ENCODE measurements around the gene MIS18A. TPM values are rescaled to one million over a fixed set of nuclear protein-coding genes. Genes with fewer than 3 reads are reported as not detected.

MIS18A gene, protein sequence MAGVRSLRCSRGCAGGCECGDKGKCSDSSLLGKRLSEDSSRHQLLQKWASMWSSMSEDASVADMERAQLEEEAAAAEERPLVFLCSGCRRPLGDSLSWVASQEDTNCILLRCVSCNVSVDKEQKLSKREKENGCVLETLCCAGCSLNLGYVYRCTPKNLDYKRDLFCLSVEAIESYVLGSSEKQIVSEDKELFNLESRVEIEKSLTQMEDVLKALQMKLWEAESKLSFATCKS
- 10 to 100 TPM; 19.7 to 20.3 TPM for total RNA-seq

DNA sequence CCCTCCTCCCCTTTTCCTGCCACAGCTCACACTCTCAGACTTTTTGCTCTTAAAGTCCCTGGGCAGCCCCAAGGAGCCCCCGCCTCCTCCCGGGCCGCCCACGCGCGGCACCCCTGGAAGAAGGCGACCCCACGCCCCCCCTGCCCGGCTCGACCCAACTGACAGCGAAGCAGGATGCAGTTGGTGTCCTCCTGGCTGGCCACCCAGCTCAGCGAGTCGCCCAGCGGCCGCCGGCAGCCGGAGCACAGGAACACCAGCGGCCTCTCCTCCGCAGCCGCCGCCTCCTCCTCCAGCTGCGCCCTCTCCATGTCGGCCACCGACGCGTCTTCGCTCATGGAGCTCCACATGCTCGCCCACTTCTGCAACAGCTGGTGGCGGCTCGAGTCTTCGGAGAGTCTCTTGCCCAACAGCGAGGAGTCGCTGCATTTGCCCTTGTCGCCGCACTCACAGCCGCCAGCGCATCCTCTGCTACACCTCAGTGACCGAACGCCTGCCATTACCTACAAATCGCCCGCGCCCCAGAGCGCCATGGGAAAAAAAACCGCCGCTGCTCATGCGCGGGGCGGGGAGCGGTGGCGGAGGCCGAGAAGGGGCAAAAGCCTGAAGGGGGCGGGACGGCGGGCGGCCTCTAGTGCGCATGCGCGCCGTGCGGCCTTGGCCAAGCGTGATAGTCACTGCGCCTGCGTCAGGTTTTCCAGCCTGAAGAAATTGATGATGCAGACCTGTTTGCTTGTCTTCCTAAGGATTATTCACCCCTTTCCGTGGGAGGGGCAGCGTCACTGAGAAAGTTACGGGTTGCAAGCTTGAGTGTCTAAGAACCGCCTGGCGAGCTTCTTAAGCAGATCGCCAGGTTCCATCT lies at the start of gene MIS18A:
Gene MIS18A, minus strand, starts transcription at position 532 of the 859 bp plus-strand sequence. Its CDS starts 35 bp downstream, at position 497.
- POLR2A ChIA-PET, result interaction anchor here (1.0 to 1.8 kb wide), 3 partner anchors 38 to 619 kb away, joined by 3 to 8 read pairs (median 3); partner anchors contain the start of gene URB1
- Mint-ChIP-seq H3K27ac (peak within 1 kb of the TSS; percentile 85), H3K9me3 (no peaks in the 10 kb centered on the region), H3K4me1 (peaks cover 36% of the 10 kb centered on the region), H3K36me3 (ENCODE audit: low read depth) (peaks cover 10% of the 10 kb centered on the region), H3K4me3 (peak within 1 kb of the TSS; percentile 100), H3K27me3 (no peaks in the 10 kb centered on the region)
- DNase-seq, result peak; percentile 97
- CTCF ChIA-PET, result interaction anchor here (0.6 to 1.4 kb wide), 3 partner anchors 21 to 1361 kb away, joined by 3 to 6 read pairs (median 4); no protein-coding TSS in a partner anchor

GRCh38 chr21:32328595-32328994 lies 49.7 kb upstream of the MIS18A start:
- POLR2A ChIA-PET, result no interaction called here
- Mint-ChIP-seq H3K4me3 (no peak overlapping the region), H3K27ac (no peak overlapping the region), H3K4me1 (peaks cover 1% of the 10 kb centered on the region), H3K27me3 (no peaks in the 10 kb centered on the region), H3K9me3 (no peaks in the 10 kb centered on the region), H3K36me3 (ENCODE audit: low read depth) (peaks cover 74% of the 10 kb centered on the region)
- DNase-seq, result no peak
- CTCF ChIA-PET, result no interaction called here

GRCh38 chr21:32325706-32326105 lies 46.9 kb upstream of the MIS18A start:
- H3K36me3 Mint-ChIP-seq (ENCODE audit: low read depth), result peaks cover 63% of the 10 kb centered on the region
- H3K27me3 Mint-ChIP-seq, result no peaks in the 10 kb centered on the region
- H3K9me3 Mint-ChIP-seq, result no peaks in the 10 kb centered on the region
- H3K4me3 Mint-ChIP-seq, result no peak overlapping the region
- POLR2A ChIA-PET, result no interaction called here
- CTCF ChIA-PET, result no interaction called here
- no peaks in the 10 kb centered on the region for H3K4me1 Mint-ChIP-seq
- no peak for DNase-seq
- no peak overlapping the region for H3K27ac Mint-ChIP-seq

- Mint-ChIP-seq H3K4me3 (no peak overlapping the region), H3K36me3 (ENCODE audit: low read depth) (peaks cover 55% of the 10 kb centered on the region), H3K9me3 (no peaks in the 10 kb centered on the region), H3K27me3 (no peaks in the 10 kb centered on the region), H3K27ac (no peak overlapping the region), H3K4me1 (no peaks in the 10 kb centered on the region)
- ChIA-PET POLR2A (no interaction called here), CTCF (no interaction called here)
- DNase-seq, result no peak
Observed at GRCh38 chr21:32322676-32323075, 43.8 kb upstream of the MIS18A start.

DNA sequence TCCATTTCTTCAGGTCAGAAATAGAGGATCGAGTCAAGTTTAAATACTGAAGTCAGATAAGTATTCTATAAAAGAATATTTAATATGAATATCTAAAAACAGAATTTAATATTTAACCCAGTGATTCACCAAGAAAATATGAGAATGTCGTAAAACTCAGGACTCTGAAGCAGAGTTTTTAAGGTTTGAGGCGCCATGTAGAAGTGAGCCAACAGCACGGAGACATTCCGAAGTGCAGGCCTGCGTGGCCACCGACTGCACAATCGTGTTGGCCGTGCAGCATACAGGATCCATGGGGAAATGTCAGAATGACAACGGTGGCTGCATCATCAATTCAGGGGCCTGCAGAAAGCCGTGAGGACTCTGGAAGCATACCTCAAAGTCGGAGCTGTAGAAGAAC lies 43.3 kb upstream of the MIS18A start:
- Mint-ChIP-seq H3K27me3 (no peaks in the 10 kb centered on the region), H3K9me3 (no peaks in the 10 kb centered on the region), H3K27ac (no peak overlapping the region), H3K4me1 (no peaks in the 10 kb centered on the region), H3K36me3 (ENCODE audit: low read depth) (peaks cover 52% of the 10 kb centered on the region), H3K4me3 (no peak overlapping the region)
- CTCF ChIA-PET, result no interaction called here
- no peak for DNase-seq
- POLR2A ChIA-PET, result no interaction called here

GRCh38 chr21:32321480-32321879 lies 42.6 kb upstream of the MIS18A start:
- no peak overlapping the region for H3K4me3 Mint-ChIP-seq
- DNase-seq, result no peak
- CTCF ChIA-PET, result no interaction called here
- H3K4me1 Mint-ChIP-seq, result no peaks in the 10 kb centered on the region
- POLR2A ChIA-PET, result no interaction called here
- peaks cover 47% of the 10 kb centered on the region for H3K36me3 Mint-ChIP-seq (ENCODE audit: low read depth)
- no peaks in the 10 kb centered on the region for H3K27me3 Mint-ChIP-seq
- H3K9me3 Mint-ChIP-seq, result no peaks in the 10 kb centered on the region
- H3K27ac Mint-ChIP-seq, result no peak overlapping the region

DNA sequence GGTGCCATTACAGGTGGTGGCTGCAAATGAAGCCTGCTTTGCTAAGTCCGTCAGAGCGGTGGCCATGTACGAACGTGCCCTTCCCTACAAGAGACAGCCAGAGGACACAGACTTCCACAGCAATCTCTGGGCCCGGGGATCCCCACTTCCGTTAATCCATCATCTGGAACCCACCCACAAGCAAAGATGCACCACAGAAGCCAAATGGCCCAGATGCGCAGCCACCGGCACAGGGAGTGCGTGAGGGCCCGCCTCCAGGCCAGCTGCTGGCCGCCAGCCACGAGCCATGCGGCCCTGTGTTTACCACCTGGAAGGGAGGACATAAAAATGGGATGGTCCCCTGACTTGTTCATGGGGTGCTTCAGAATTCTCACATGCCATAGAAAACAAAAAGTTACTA lies 41.9 kb upstream of the MIS18A start:
- H3K4me1 Mint-ChIP-seq, result no peaks in the 10 kb centered on the region
- POLR2A ChIA-PET, result no interaction called here
- no peaks in the 10 kb centered on the region for H3K27me3 Mint-ChIP-seq
- CTCF ChIA-PET, result no interaction called here
- DNase-seq, result no peak
- no peak overlapping the region for H3K4me3 Mint-ChIP-seq
- H3K27ac Mint-ChIP-seq, result no peak overlapping the region
- H3K36me3 Mint-ChIP-seq (ENCODE audit: low read depth), result peaks cover 42% of the 10 kb centered on the region
- no peaks in the 10 kb centered on the region for H3K9me3 Mint-ChIP-seq

DNA sequence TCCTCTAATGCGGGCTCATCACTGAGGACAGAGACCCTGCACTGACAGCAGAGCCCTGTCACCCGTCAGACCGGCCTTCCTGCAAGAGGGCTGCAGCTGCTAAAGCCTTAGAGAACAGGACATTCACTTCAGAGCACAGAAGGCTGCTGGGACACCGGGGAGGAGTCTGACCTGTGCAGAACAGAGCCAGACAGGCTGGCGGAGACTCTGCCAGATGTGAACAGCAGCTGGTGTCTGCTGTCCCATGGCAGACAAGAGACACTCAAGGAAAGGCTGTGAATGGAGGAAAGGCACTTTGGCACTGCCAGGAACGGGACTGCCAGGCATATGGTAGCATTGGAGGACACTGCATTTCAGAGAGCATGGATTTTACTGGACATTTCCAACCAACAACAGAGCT lies 41.2 kb upstream of the MIS18A start:
- no peaks in the 10 kb centered on the region for H3K27me3 Mint-ChIP-seq
- ChIA-PET POLR2A (no interaction called here), CTCF (no interaction called here)
- H3K27ac Mint-ChIP-seq, result no peak overlapping the region
- no peak overlapping the region for H3K4me3 Mint-ChIP-seq
- no peaks in the 10 kb centered on the region for H3K4me1 Mint-ChIP-seq
- no peaks in the 10 kb centered on the region for H3K9me3 Mint-ChIP-seq
- no peak for DNase-seq
- H3K36me3 Mint-ChIP-seq (ENCODE audit: low read depth), result peaks cover 37% of the 10 kb centered on the region

DNA sequence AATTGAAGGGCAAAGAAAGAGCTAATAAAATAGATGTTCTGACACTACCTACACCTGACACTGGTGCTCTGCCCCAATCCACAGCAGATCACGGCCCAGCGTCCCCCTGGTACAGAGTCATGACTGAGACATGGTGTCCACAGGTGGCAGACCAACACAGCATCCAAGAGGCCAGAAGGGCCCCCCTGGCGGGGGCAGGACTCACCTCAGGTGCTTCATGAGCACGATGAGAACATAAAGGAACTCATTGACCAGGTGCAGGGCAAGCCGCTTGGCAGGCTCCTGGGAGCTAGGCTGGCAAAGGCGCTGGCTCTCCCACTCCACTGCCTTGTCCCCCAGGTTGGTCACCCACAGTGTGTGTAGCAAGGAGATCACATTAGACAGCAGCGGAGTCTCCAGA lies 40.2 kb upstream of the MIS18A start:
- ChIA-PET CTCF (no interaction called here), POLR2A (interaction anchor here (1.1 kb wide), 1 partner anchor 11 kb away, joined by 4 read pairs; no protein-coding TSS in a partner anchor)
- H3K27me3 Mint-ChIP-seq, result no peaks in the 10 kb centered on the region
- H3K4me3 Mint-ChIP-seq, result no peak overlapping the region
- H3K4me1 Mint-ChIP-seq, result no peaks in the 10 kb centered on the region
- peaks cover 28% of the 10 kb centered on the region for H3K36me3 Mint-ChIP-seq (ENCODE audit: low read depth)
- no peaks in the 10 kb centered on the region for H3K9me3 Mint-ChIP-seq
- DNase-seq, result no peak
- no peak overlapping the region for H3K27ac Mint-ChIP-seq

DNA sequence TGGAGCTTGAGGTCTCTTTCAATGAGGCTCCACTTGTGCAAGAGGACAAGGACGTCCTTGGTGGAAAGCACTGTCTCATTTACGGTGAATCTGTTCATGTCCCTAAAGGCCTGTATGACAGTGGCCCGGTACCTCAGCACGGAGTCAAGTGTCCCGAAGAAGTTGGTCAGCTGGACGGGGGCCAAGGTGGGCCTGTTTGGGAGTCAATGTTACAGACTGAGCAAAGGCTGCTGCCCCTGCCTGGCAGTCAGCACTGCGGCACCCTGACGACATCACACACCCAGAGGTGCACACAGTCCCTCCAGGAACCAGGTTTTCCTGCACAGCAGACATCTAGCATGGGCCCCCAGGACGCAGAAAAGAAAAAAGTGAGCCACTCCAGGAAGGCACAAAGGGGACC lies 38.9 kb upstream of the MIS18A start:
- Mint-ChIP-seq H3K9me3 (no peaks in the 10 kb centered on the region), H3K4me1 (no peaks in the 10 kb centered on the region), H3K27me3 (no peaks in the 10 kb centered on the region), H3K4me3 (no peak overlapping the region), H3K27ac (no peak overlapping the region), H3K36me3 (ENCODE audit: low read depth) (peaks cover 24% of the 10 kb centered on the region)
- ChIA-PET CTCF (no interaction called here), POLR2A (no interaction called here)
- no peak for DNase-seq

DNA sequence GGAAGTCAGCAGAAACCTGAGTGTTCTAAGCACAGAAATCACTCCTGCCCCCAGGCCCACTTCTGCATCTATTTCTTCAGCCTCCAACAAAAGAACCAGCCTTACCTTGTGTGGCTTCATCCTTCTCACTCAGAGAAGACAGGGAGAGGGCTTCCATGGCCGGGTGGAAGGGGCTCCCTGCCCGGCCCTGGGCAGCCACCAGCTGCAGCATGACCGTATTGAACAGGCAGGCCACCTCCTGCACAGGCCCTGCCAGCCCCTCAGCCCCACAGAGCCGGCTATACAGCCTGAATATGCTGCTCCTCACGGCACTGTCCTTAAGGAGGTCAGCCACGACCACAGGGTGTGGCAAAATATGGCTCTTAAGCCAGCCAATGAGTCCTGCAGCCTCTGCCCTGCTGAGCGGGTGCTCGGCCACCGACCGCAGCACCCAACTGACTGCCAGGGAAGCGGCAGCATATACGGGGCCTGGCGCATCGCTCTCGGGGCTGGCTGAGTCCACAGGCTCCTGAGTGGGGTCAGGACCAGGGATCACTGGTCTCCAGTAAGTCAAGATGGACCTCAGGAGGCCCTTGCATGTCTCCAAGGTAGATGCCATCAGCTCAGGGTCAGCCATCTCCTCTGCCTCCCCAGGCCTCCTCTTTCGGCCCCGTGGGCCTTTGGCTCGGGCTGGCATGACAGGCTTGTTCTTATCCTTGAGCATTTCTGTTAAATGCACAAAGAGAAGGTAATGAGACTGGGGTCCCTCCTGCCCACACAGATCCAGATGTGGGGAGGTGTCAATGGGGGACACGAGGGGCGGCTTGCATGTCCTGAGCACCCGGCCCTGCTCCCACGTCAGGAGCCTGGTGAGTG lies 37.7 kb upstream of the MIS18A start:
- Mint-ChIP-seq H3K36me3 (ENCODE audit: low read depth) (peaks cover 22% of the 10 kb centered on the region), H3K4me1 (no peaks in the 10 kb centered on the region), H3K9me3 (no peaks in the 10 kb centered on the region), H3K27me3 (no peaks in the 10 kb centered on the region), H3K27ac (no peak overlapping the region), H3K4me3 (no peak overlapping the region)
- CTCF ChIA-PET, result no interaction called here
- POLR2A ChIA-PET, result interaction anchor here (0.8 kb wide), 1 partner anchor 37 kb away, joined by 3 read pairs; no protein-coding TSS in a partner anchor
- no peak for DNase-seq

DNA sequence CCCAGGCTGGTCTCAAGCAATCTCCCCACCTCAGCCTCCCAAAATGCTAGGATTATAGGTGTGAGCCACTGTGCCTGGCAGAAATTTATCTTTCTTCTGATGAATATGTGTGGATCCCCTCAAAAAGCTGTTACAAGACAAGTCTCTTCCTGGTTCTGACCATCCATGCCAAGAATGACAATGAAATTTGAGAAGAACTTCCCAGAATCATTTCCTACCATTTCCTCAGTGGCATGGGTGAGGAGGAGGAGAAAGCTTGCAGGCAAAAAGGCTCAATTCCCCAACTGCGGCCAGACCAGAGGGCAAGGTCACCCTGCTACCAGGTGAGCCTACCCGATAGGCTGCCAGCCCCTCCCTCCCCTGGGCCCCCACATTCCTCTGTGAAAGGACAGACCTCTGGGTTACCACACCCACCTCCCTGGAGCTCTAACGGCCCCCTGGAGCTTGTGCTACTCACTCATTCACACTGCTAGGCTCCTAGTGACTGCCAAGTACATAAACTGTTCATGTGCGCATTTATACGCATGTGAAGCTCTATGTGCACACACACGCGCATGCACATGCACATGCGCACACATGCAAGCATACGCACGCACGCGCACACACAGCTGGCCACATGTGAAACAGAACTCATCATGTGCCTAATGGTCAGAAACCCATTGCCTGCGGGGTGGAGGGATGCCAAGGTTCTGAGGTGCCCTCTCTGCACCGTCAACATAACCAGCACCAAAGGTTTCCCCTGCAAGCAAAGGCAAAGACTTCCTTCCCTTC lies 36.8 kb upstream of the MIS18A start:
- no peaks in the 10 kb centered on the region for H3K27me3 Mint-ChIP-seq
- no peak overlapping the region for H3K27ac Mint-ChIP-seq
- no peaks in the 10 kb centered on the region for H3K4me1 Mint-ChIP-seq
- CTCF ChIA-PET, result no interaction called here
- no peak overlapping the region for H3K4me3 Mint-ChIP-seq
- H3K9me3 Mint-ChIP-seq, result no peaks in the 10 kb centered on the region
- POLR2A ChIA-PET, result no interaction called here
- DNase-seq, result no peak
- H3K36me3 Mint-ChIP-seq (ENCODE audit: low read depth), result peaks cover 19% of the 10 kb centered on the region

All from activated CD4-positive, alpha-beta memory T cell treated with anti-CD3 and anti-CD28 coated beads, Interleukin-2, amount 10 ng/mL, durations not matched to agents 7 days and 5 days (primary cell).